Skeletal muscle satellite cell (primary cell): Measurements from ENCODE around the gene ATAD3C.
"Not testable (repeated sequence)": the region's sequence is repeated elsewhere in the genome, so short reads cannot be mapped to it uniquely, and the experiment has no call there.

Source experiments
- H3K27me3 ChIP-seq: 2 replicates; pipeline ENCODE4 v1.7.0; 2013; ENCODE audit warnings: low read length; ENCODE audit not compliant: control insufficient read depth, insufficient read depth
- H3K36me3 ChIP-seq: 2 replicates; pipeline ENCODE4 v1.7.0; 2013; ENCODE audit warnings: mild to moderate bottlenecking, control low read depth, low read length; ENCODE audit not compliant: insufficient read depth
- H3K4me1 ChIP-seq: 2 replicates; pipeline ENCODE4 v1.7.0; 2013; ENCODE audit warnings: low read length; ENCODE audit not compliant: control insufficient read depth, insufficient read depth
- H3K4me2 ChIP-seq: 2 replicates; pipeline ENCODE4 v1.7.0; 2013; ENCODE audit warnings: mild to moderate bottlenecking, low read length
- H3K4me3 ChIP-seq: 2 replicates; pipeline ENCODE4 v1.7.0; 2013; ENCODE audit warnings: low read length
- H3K9ac ChIP-seq: 2 replicates; pipeline ENCODE4 v1.7.0; 2013; ENCODE audit warnings: mild to moderate bottlenecking, low read depth, low read length, moderate library complexity
- H3K9me3 ChIP-seq: replicated peaks from 2 replicates; pipeline ENCODE4 v1.7.0; 2013; ENCODE audit warnings: mild to moderate bottlenecking, control low read depth, low read length

The ATAD3C gene

DNA sequence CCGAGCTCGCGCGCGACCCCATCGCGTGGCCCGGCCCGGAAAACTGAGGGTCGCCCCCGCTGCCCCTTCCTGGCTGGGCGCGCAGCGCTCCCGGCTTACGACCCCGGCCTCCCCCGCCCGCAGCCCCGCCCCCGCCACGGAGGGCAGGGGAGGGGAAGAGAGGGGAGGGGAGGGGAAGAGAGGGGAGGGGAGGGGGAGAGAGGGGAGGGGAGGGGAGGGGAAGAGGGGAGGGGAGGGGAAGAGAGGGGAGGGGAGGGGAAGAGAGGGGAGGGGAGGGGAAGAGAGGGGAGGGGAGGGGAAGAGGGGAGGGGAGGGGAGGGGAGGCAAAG is 21.7 kb upstream of the ATAD3C start:
- Histone ChIP-seq H3K4me3 (peak overlapping the region; percentile 47), H3K27me3 (no peaks in the 10 kb centered on the region), H3K36me3 (no peaks in the 10 kb centered on the region), H3K4me1 (peaks cover 22% of the 10 kb centered on the region), H3K9ac (no peak overlapping the region), H3K4me2 (peak overlapping the region; percentile 63), H3K9me3 (no peaks in the 10 kb centered on the region)

DNA sequence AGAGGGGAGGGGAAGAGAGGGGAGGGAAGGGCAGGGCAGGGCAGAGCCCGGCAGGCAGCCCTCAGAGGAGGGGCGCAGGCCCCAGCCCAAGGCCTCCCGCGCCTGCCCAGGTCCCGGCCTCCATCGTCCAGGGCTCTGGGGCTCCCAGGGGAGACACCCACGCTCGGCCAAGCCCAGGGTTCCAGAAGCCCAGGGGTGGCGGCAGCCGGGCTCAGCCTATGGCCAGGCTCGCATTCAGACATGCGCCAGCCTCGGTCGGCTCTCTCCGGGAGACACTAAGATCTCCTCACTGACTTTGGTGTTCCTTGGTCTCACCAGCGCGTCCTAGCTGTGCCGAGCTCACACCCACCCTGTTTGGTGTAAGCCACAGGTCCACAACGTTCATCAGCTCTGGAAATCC is 21.3 kb upstream of the ATAD3C start:
- no peak overlapping the region for H3K4me3 ChIP-seq
- no peaks in the 10 kb centered on the region for H3K9me3 ChIP-seq
- H3K4me2 ChIP-seq = no peak overlapping the region
- H3K27me3 ChIP-seq = no peaks in the 10 kb centered on the region
- no peak overlapping the region for H3K9ac ChIP-seq
- peaks cover 25% of the 10 kb centered on the region for H3K4me1 ChIP-seq
- no peaks in the 10 kb centered on the region for H3K36me3 ChIP-seq

DNA sequence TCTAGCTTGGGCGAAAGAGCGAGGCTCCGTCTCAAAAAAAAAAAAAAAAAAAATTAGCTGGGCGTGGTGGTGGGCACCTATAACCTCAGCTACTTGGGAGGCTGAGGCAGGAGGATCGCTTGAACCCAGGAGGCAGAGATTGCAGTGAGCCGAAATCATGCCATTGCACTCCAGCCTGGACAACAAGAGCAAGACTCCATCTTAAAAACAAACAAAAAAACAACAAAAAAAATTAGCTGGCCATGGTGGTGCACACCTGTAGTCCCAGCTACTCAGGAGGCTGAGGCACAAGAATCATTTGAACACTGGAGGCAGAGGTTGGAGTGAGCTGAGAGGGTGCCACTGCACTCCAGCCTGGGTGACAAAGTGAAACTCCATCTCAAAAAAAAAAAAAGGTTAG is 20.5 kb upstream of the ATAD3C start:
- H3K36me3 ChIP-seq, H3K4me3 ChIP-seq, H3K4me2 ChIP-seq, H3K27me3 ChIP-seq, H3K9ac ChIP-seq, H3K9me3 ChIP-seq: not testable (repeated sequence)
- H3K4me1 ChIP-seq = peaks cover 33% of the 10 kb centered on the region

DNA sequence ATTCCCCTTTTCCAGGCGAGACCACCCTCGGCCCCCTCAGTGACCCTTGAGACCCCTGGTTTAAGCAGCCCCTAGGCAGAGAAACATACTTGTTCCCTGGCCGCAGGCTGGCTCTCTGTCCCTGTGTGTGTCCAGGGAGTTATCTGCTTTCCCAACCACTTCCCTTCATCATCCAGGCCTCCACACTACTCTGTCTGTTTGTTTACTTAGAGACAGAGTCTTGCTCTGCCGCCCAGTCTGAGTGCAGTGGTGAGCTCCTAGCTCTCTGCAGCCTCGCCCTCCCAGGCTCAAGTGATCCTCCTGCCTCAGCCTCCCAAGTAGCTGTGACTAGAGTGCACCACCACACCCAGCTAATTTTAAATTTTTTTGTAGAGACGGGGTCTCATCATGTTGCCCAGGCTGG is 19.8 kb upstream of the ATAD3C start:
- Histone ChIP-seq H3K4me2 (no peak overlapping the region), H3K9ac (no peak overlapping the region), H3K27me3 (no peaks in the 10 kb centered on the region), H3K9me3 (no peaks in the 10 kb centered on the region), H3K4me3 (no peak overlapping the region), H3K36me3 (no peaks in the 10 kb centered on the region), H3K4me1 (peaks cover 38% of the 10 kb centered on the region)

DNA sequence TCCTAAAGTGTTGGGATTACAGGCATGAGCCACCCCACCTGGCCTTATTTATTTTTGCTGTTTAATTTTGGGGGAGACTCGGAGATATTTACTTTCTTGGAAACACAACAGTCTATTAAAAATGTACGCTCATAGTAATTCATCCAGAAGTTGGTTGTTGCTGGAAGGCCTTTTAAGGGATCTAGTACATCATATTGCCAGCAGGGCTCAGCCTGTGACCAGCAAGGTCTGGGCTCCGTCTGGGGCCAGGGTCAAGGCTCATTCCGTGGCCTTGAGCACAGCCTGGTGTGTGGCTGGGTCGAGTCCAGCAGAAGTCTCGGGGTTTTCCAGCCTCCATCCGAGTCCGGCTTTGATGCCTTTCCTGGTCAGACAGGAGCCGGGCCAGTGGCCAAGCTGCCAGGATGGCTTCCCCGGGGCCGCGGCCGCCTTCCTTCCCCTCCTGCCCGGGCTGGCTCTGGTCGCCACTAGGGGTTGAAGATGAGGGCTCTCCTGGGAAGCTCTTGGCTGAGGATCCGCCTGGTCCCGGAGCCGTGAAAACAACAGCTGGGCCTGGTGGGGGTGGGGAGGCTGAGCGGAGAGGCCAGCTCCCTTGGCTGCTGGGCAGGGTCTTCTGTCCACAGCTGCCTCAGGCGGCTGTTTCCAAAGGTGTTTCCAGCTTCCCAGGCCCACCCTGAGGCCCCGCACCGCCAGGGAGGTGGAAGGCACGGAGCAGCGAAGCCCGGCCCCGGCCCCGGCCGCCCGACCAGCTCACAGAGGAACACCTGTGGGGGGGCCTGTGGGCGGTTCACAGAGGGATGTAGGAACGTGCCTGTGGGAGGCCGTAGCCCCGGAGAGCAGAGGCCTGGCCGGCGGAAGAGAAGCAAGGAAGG is 19.1 kb upstream of the ATAD3C start:
- Histone ChIP-seq H3K4me3 (peak overlapping the region; percentile 25), H3K9me3 (no peaks in the 10 kb centered on the region), H3K4me2 (peak overlapping the region; percentile 44), H3K4me1 (peaks cover 41% of the 10 kb centered on the region), H3K36me3 (no peaks in the 10 kb centered on the region), H3K9ac (peak overlapping the region; percentile 61), H3K27me3 (peaks cover 4% of the 10 kb centered on the region)

DNA sequence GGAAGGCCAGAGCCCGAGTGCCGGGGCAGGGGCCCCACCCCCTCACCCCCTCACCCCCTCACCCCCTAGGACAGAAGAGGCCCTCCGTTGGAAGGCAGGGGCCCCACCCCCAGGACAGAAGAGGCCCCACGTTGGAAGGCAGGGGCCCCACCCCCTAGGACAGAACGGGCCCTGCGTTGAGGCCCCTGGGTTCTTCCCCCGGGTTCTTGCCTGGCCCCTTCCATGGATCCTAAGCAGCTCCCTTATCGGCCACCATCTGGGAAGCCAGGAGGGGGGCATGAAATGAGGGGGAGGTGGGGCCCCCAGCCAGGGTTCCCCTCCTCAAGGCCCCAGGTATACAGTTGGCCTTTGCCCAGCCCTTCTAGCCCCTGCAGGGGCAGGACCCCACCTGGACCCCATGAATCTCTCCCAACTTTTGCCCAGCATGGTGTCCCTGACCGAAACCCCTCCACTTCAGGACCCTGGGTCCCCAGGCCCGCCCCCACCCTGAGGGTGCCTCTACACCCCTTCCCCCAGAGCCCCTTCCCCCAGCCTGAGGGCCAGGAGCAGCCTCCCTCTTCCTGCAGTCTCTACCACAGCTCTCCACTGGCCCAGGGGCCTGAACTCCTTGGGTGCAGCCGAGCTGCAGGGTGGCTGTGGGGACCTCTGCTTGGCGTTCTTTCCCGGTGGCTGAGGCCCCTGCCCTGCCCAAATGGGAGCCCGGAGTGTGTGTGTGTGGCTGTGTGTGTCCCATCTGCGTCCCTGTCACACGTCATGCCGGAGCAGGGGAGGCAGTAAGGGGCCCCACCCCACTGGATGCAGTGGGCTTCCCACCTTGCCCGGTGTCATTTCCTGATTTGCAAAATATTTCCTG is 18.3 kb upstream of the ATAD3C start:
- H3K9ac ChIP-seq = no peak overlapping the region
- H3K4me2 ChIP-seq = peak overlapping the region; percentile 20
- H3K9me3 ChIP-seq = no peaks in the 10 kb centered on the region
- peaks cover 50% of the 10 kb centered on the region for H3K4me1 ChIP-seq
- no peak overlapping the region for H3K4me3 ChIP-seq
- peaks cover 6% of the 10 kb centered on the region for H3K27me3 ChIP-seq
- no peaks in the 10 kb centered on the region for H3K36me3 ChIP-seq

DNA sequence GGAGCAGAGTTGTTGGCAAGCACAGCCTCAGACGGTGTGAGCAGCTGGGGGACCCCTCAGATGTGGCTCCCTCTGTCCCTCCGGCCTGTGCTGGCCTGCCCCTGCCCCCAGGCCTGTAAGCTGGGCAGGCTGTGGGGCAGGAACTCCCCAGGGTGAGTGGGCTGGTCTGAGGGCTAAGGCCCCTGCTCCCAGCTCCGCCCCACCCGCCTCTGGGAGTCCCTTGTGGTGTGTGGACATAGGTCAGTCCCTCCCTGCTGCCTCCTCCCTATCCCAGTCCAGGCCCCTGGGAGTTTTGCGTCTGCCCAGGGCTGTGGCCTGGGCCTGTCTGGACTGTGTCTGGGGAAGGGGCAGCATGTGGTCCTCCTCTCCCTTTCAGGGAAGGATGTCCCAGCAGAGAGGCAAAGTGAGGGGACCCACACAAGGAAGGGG is 17.6 kb upstream of the ATAD3C start:
- Histone ChIP-seq H3K4me1 (peaks cover 50% of the 10 kb centered on the region), H3K4me3 (no peak overlapping the region), H3K9me3 (no peaks in the 10 kb centered on the region), H3K4me2 (peak overlapping the region; percentile 20), H3K27me3 (peaks cover 12% of the 10 kb centered on the region), H3K9ac (no peak overlapping the region), H3K36me3 (no peaks in the 10 kb centered on the region)

DNA sequence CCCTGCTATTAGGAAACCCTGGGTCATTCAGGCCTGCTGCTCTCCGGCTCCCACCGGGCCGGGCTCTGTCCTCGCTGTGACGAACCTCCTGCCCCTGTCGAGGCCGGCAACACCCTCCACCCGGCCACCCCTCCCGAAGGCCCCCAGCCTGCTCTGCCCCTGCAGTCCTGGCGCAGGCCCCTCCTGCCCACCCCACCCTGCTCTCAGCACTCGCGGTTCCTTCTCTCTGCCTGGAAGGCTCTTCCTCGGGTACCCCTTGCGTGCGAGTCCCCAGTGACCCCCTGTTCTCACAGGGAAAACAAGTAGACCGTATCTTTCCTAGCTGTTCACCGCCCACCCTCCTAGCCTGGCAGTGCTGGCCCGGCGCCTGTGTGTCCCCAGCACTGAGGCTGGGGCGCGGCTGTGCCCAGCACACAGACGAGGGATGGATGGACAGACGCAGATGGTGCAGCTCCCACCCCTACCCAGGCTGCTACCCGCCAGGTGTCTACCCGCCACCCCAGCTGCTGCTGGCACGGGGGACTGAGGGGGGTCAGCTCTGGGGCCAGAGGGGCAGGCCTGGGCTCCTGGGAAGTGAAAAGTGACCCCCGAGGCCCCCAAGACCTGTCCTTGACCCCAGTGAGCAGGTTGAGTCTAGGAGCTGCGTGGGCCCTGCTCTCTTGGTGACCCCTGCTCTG is 17.1 kb upstream of the ATAD3C start:
- Histone ChIP-seq H3K9ac (no peak overlapping the region), H3K9me3 (no peaks in the 10 kb centered on the region), H3K4me3 (no peak overlapping the region), H3K4me1 (peaks cover 50% of the 10 kb centered on the region), H3K4me2 (no peak overlapping the region), H3K36me3 (no peaks in the 10 kb centered on the region), H3K27me3 (peaks cover 18% of the 10 kb centered on the region)

DNA sequence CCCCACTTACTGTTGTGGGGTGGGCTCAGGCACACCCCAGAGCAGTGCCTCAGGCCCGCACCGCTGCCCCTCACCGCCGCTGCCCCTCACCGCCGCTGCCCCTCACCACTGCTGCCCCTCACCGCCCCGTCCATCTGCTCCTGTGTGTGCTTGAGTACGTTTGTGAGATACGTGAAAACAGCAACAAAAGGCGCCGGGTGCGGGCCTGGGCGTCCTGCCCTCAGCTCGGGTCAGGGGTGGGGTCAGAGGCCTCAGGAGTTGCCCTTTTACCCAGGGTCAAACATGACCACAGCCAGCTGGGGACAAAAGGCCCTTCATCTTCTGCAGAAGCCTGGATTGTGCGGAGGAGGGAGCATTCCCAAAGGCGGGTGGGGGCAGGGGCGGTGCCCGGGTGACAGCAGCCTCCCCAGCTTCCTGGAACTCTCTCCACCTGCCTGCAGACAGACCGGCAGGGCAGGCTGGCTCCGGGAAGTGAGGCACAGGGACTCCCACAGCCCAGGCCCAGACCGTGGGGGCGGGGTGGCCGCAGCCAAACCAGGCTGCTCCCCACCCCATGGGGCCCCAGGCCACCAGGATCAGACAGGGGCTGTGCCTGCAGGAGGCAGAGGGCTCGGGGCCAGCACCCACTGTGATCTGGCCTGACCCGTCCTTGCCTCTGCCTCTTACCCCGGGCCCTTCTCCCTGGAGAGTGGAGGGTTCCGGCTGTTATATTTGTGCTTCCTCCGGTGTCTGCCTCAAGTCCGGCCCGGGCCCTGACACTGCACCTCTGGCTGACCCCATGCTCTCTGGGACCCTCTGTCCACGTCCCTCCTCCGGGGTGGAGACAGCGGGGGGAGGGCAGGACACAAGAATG is 16.3 kb upstream of the ATAD3C start:
- no peak overlapping the region for H3K4me3 ChIP-seq
- H3K4me2 ChIP-seq = no peak overlapping the region
- peaks cover 50% of the 10 kb centered on the region for H3K4me1 ChIP-seq
- H3K36me3 ChIP-seq = no peaks in the 10 kb centered on the region
- H3K27me3 ChIP-seq = peaks cover 21% of the 10 kb centered on the region
- H3K9ac ChIP-seq = no peak overlapping the region
- H3K9me3 ChIP-seq = no peaks in the 10 kb centered on the region

DNA sequence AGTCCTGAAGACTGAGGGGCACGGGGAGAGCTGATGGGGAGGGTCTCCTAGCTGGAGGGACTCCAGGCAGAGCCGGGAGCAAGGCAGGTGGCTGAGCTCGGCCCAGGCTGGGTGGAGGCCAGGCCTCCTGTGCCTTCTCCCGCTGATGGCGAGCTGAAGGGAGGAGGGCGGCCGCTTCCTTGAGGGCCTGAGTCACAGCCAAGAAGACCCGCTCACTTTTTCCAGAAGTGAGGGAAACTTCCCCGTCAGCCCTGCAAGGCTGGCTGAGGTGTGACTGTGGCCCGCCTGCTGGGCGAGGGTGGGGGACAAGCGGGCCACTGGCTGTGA is 15.7 kb upstream of the ATAD3C start:
- Histone ChIP-seq H3K4me2 (no peak overlapping the region), H3K9me3 (no peaks in the 10 kb centered on the region), H3K36me3 (no peaks in the 10 kb centered on the region), H3K4me3 (no peak overlapping the region), H3K27me3 (peaks cover 21% of the 10 kb centered on the region), H3K9ac (no peak overlapping the region), H3K4me1 (peaks cover 50% of the 10 kb centered on the region)
